ENCODE measurements around the gene LARP4B. TPM values are rescaled to one million over a fixed set of nuclear protein-coding genes. Genes with fewer than 3 reads are reported as not detected.

LARP4B gene
- total and polyA plus RNA-seq, 2 donors (not counting 1 experiment from before 2014, with no cell fraction given): 35.6 to 129 TPM

GRCh38 chr10:819816-820215 is 111.7 kb downstream of the LARP4B start:
- Histone ChIP-seq H2AFZ (ENCODE audit: insufficient read depth, low read depth, low read length, poor library complexity, severe bottlenecking) (no peak overlapping the region), H4K20me1 (ENCODE audit: control insufficient read depth, insufficient read depth, low read length, poor library complexity, severe bottlenecking) (peaks cover 7% of the 10 kb centered on the region), H3K4me1 (ENCODE audit: control insufficient read depth in 2 of 2, insufficient read depth in 2 of 2, low read length in 2 of 2) (peaks cover 27 to 49% of the 10 kb centered on the region in 2 donors), H3K36me3 (replicated peaks in 1 of 2; ENCODE audit: control extremely low read depth in 1 of 2, control insufficient read depth in 1 of 2, extremely low read depth in 1 of 2, insufficient read depth in 2 of 2, low read length in 1 of 2) (peaks cover 0 to 83% of the 10 kb centered on the region in 2 experiments), H3K79me2 (ENCODE audit: control insufficient read depth, insufficient read depth, low read length) (peaks cover 5% of the 10 kb centered on the region), H3K4me3 (ENCODE audit: control extremely low read depth in 1 of 5, extremely low read depth in 1 of 5, insufficient read depth in 1 of 5, low read depth in 2 of 5, low read length in 4 of 5) (no peak overlapping the region), H3K9ac (ENCODE audit: low read length) (no peak overlapping the region), H3K9me3 (ENCODE audit: control extremely low read depth in 1 of 3, control insufficient read depth in 2 of 3, insufficient read depth in 1 of 3, low read length in 2 of 3) (no peaks in the 10 kb centered on the region), H3K4me2 (replicated peaks; ENCODE audit: low read depth, low read length, poor library complexity, severe bottlenecking) (no peak overlapping the region), H3K27ac (ENCODE audit: low read length in 2 of 2) (no peak overlapping the region), H3K27me3 (replicated peaks in 1 of 4; ENCODE audit: control extremely low read depth in 1 of 4, control insufficient read depth in 3 of 4, insufficient read depth in 4 of 4, low read length in 3 of 4) (no peaks in the 10 kb centered on the region)
- no peak for TF ChIP-seq CTCF (IDR thresholded peaks at IDR 0.05)
- no peak for TF ChIP-seq EZH2 (IDR thresholded peaks at IDR 0.05; ENCODE audit: borderline replicate concordance, insufficient read depth, low read depth, low read length, poor library complexity, severe bottlenecking)
- intact Hi-C loops (cut with micrococcal nuclease): no loop called here
- H3K9me3 Mint-ChIP-seq (ENCODE audit: insufficient read depth): no peaks in the 10 kb centered on the region
- H3K27me3 Mint-ChIP-seq: no peaks in the 10 kb centered on the region
- WGBS (ENCODE audit: insufficient coverage): over 99% methylated on average over 8 of the region's 8 CpGs
- ChIA-PET POLR2A (no interaction called here), CTCF (no interaction called here)
- H3K4me3 Mint-ChIP-seq: no peak overlapping the region
- ATAC-seq (ENCODE audit: low read depth): no peak
- peaks cover 59% of the 10 kb centered on the region for H3K4me1 Mint-ChIP-seq
- DNase-seq: no peak
- H3K27ac Mint-ChIP-seq: peak overlapping the region; percentile 1

GRCh38 chr10:819326-819725 is 112.2 kb downstream of the LARP4B start:
- no peak overlapping the region for H3K4me3 ChIP-seq (ENCODE audit: control extremely low read depth in 1 of 5, extremely low read depth in 1 of 5, insufficient read depth in 1 of 5, low read depth in 2 of 5, low read length in 4 of 5)
- 97% methylated on average over 9 of the region's 9 CpGs for WGBS (ENCODE audit: insufficient coverage)
- peaks cover 27 to 49% of the 10 kb centered on the region in 2 donors for H3K4me1 ChIP-seq (ENCODE audit: control insufficient read depth in 2 of 2, insufficient read depth in 2 of 2, low read length in 2 of 2)
- intact Hi-C loops (cut with micrococcal nuclease): no loop called here
- Mint-ChIP-seq H3K27me3 (no peaks in the 10 kb centered on the region), H3K9me3 (ENCODE audit: insufficient read depth) (no peaks in the 10 kb centered on the region), H3K4me1 (peaks cover 59% of the 10 kb centered on the region), H3K27ac (no peak overlapping the region), H3K4me3 (no peak overlapping the region)
- H3K4me2 ChIP-seq (replicated peaks; ENCODE audit: low read depth, low read length, poor library complexity, severe bottlenecking): no peak overlapping the region
- H2AFZ ChIP-seq (ENCODE audit: insufficient read depth, low read depth, low read length, poor library complexity, severe bottlenecking): no peak overlapping the region
- no peaks in the 10 kb centered on the region for H3K9me3 ChIP-seq (ENCODE audit: control extremely low read depth in 1 of 3, control insufficient read depth in 2 of 3, insufficient read depth in 1 of 3, low read length in 2 of 3)
- ChIA-PET POLR2A (no interaction called here), CTCF (no interaction called here)
- H4K20me1 ChIP-seq (ENCODE audit: control insufficient read depth, insufficient read depth, low read length, poor library complexity, severe bottlenecking): peaks cover 7% of the 10 kb centered on the region
- no peak overlapping the region for H3K27ac ChIP-seq (ENCODE audit: low read length in 2 of 2)
- peaks cover 0 to 83% of the 10 kb centered on the region in 2 experiments for H3K36me3 ChIP-seq (replicated peaks in 1 of 2; ENCODE audit: control extremely low read depth in 1 of 2, control insufficient read depth in 1 of 2, extremely low read depth in 1 of 2, insufficient read depth in 2 of 2, low read length in 1 of 2)
- no peak for ATAC-seq (ENCODE audit: low read depth)
- no peaks in the 10 kb centered on the region for H3K27me3 ChIP-seq (replicated peaks in 1 of 4; ENCODE audit: control extremely low read depth in 1 of 4, control insufficient read depth in 3 of 4, insufficient read depth in 4 of 4, low read length in 3 of 4)
- H3K79me2 ChIP-seq (ENCODE audit: control insufficient read depth, insufficient read depth, low read length): peaks cover 5% of the 10 kb centered on the region
- no peak for DNase-seq
- TF ChIP-seq CTCF (IDR thresholded peaks at IDR 0.05) (no peak), EZH2 (IDR thresholded peaks at IDR 0.05; ENCODE audit: borderline replicate concordance, insufficient read depth, low read depth, low read length, poor library complexity, severe bottlenecking) (no peak)
- H3K9ac ChIP-seq (ENCODE audit: low read length): no peak overlapping the region

Measured in B cell (primary cell).